NCI-H1417 treated with DMSO at 0.1 percent for 48 hours (cell line): ENCODE results near the gene ZG16B.

Experiments
- DNase-seq: peaks from one replicate; lab custom pipeline; 2025; lab: John Stamatoyannopoulos, UW

ZG16B gene

DNA sequence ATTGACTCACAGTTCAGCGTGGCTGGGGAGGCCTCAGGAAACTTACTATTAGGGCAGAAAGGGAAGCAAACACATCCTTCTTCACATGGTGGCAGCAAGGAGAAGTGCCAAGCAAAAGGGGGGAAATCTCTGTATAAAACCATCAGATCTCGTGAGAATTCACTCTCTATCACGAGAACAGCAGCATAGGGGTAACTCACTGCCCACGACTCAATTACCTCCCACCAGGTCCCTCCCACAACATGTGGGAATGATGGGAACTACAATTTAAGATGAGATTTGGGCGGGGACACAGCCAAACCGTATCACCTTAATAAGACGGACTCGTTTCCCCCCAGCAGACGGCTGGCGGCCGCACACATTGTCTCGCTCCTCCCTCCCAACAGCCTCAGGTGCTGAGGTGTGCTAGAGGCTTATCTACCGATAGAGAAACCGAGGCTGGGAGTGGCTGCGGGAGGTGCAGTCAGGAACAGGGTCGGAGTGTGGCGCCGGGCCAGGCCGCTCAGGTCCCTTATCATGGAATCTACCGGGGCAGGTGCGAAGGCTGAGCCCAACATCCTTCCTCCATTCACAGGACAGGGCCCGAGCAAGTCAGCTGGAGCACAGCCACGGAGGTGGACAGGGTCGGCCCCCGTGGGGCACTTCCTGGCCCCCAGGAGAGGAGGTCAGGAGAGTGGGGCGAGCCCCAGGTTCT, 4.9 kb upstream of the ZG16B start:
- DNase-seq: no peak

GRCh38 chr16:2825906-2826305, 4.2 kb upstream of the ZG16B start:
- DNase-seq: no peak

- no peak for DNase-seq
Observed at GRCh38 chr16:2826591-2827373, 3.3 kb upstream of the ZG16B start.

- DNase-seq: no peak
Observed at GRCh38 chr16:2827374-2827791, 2.7 kb upstream of the ZG16B start.

GRCh38 chr16:2827831-2828520, 2.1 kb upstream of the ZG16B start:
- no peak for DNase-seq

DNA sequence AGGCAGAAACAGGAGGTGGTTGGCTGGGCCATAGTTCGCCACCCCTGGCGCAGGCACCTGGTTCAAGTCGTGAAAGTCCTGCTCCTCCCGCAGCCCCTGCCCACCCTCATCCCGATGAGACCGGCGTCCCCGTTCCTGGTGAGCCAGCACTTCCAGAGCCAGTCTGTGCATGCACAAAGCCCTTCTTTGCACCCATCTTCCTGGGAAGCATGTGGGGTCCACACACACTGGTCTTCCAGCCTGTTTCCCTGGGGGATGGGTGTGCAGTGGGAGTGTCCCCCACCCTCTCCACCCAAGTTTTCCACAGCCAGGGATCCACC, 1.6 kb upstream of the ZG16B start:
- no peak for DNase-seq

- DNase-seq: no peak
Observed at GRCh38 chr16:2828876-2829430, 1.1 kb upstream of the ZG16B start.

GRCh38 chr16:2830355-2830695, 222 bp downstream of the ZG16B start:
- no peak for DNase-seq

DNA sequence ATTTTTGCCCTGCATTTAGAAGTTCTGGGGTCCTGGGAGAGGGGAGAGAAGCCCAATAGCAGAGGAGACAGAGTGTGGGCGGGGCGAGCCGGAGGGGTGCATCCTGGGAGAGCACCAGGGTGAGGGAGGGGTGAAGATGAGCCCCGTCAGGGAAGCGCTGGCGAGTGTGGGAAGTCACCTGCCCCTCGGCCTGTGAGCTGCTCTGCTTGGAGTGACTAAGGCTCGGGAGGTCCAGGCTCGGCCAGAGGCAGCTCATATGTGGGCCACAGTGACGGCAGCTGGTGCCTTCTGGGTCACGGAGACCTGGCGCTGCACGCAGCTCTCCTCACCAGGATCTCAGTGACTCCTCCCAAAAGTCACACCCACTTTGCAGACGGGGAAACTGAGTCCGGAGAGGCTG, 1.1 kb downstream of the ZG16B start:
- DNase-seq: no peak

DNA sequence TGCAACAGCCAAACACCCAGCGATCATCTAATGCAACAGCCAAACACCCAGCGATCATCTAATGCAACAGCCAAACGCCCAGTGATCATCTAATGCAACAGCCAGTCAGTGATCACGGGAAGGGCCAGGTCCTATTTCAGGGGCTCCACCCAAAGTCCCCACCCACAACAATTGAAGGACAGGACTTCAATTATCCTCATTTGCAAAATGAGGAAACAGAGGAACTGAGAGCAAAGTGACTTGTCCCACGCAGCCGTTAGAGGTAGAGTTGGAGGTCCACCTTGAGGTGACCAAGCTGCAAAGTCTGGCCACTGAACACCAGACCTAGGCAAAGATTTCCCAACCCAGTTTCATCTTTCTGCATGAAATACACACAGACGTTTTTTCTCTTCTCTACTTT, 3.7 kb downstream of the ZG16B start:
- DNase-seq: no peak

GRCh38 chr16:2834968-2835367, 4.9 kb downstream of the ZG16B start:
- no peak for DNase-seq

DNA sequence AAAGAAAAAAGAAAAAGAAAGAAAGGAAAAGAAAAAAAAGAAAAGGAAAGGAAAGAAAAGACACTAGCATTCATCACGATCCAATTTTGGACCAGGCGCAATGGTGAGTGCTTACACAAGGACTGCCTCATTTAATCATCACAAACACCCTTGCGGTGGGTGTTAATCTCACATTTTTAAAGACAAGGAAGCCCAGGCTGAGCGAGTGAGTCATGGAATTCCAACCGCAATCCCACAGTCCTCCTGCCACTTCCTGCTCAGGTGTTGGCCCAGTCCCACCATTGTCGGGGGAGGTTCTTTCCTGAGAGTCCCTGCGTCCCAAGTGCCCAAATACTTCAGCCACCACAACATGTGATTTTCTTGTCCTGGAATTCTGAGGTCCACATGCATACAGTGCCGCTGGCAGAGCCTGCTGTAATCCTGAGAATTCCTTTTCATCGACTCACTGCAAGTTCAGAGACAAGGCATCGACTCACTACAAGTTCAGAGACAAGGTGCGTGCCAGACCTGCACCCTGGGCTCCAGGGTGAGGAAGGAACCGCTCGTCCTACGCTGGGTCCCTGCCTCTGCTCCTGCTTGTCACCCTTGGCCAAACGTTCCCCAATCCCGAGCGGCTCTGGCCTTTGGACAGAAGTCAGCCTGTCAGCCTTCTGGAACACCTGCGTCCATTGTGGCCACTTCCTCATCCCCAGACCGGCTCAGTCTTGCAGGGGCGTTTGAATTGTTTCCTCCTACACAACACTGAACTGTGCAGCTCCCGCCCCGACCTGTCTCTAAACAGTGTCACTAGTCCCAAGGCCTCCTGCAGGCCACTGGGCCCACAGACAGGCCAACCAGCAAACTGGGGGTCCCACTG, 5.8 kb downstream of the ZG16B start:
- DNase-seq: no peak

DNA sequence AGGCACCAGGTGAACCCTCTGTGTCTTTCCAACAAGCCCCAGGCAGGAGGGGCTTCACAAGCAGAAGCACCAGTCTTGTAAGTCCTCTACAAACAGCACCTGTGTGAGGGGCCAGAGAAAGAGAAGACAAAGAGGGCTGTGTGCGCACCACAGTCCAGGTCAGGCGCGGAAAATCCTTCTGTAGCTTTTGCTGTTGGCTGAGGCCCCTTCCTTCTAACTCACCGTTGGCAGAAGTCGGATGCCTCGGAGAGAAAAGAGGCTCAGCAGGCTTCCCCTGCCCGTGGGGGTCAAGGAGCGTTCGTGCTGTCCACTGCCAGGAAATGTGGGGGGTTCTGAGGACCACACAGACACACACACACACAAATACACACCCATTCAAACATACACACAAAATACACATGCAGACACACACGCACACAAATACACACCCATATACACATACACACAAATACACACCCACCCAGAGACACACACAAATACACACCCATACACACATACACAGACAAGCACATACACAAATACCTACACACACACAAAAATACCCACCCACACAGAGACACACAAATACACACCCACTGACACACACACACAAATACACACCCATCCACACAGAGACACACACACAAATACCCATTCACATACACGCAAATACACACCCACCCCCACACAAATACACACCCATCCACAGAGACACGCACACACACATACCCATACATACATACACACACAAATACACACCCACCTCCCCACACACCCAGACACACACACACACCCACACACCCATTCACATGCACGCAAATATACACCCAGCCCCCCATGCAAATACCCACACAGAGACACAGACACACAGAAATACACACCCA, 6.8 kb downstream of the ZG16B start:
- DNase-seq: no peak

DNA sequence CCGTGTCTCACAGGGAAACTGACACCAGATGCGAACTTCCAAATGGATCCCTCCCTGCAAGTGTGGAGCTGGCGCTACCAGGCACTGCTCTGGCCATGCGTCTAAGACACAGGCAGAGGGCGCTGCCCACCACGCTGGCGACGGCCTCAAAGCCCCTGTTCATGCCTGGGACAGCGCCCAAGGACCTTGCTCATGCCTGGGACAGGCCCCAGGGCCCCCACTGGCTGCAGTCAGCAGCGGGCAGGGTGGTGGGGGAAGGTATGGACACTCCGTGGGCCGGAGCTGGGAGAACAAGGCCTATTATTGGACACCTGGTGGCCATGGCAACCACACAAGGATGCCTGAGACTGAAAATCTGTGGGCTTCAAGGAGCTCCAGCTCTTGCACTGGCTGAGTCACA, 8.8 kb downstream of the ZG16B start:
- no peak for DNase-seq

DNA sequence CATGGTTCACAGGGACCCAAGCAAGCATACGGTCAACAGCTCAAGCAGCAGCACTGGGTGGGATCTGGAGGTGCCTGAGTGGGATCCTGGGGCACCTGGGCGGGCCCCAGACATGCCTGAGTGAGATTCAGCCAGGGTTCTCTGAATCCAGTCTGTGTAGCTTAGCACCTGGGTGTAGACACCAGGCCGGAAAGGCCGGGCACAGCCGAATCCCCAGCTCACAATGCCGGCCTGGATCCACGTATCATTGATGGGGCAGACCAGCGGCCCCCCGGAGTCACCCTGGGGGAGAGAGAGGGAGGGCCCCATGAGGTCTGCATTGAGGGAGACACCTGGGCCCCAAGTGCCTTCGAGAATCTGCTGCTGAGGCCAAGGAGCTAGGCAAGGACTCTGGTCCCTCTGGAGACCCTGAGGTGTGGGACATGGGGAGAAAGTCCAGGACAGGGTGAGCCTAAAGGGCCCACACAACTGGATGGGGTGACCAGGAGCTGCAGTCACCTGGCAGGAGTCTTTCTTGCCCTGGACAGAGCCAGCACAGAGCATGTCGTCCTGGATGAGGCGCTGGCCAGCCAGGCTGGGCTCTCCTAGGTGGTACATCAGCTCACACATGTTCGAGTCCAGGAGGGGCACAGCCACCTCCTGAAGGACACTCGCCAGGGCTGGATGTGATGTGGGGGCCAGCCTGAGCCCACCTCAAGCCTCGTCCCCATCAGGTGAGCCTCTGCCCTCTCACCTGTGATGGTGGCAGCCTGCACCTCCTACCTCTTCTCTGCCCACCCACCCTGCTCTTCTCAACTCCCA, 9.7 kb downstream of the ZG16B start:
- DNase-seq: no peak

DNA sequence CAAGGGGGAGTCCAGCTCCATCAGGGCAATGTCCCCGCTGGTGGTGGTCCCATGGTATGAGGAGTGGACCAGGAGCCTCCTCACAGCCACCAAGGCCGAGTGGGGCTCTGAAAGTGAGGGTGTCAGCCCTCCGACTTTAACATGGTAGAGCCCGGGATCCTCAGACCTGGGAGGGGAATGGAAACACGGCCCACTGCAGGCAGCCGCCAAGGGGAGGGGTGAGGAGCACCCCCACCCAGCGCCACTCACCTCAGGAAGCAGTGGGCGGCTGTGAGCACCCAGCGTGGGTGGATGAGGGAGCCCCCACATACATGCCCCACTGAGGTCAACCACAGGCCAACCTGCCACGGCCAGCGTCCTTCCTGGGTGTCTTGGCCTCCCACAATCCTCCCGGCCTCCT, 10.8 kb downstream of the ZG16B start:
- DNase-seq: no peak

DNA sequence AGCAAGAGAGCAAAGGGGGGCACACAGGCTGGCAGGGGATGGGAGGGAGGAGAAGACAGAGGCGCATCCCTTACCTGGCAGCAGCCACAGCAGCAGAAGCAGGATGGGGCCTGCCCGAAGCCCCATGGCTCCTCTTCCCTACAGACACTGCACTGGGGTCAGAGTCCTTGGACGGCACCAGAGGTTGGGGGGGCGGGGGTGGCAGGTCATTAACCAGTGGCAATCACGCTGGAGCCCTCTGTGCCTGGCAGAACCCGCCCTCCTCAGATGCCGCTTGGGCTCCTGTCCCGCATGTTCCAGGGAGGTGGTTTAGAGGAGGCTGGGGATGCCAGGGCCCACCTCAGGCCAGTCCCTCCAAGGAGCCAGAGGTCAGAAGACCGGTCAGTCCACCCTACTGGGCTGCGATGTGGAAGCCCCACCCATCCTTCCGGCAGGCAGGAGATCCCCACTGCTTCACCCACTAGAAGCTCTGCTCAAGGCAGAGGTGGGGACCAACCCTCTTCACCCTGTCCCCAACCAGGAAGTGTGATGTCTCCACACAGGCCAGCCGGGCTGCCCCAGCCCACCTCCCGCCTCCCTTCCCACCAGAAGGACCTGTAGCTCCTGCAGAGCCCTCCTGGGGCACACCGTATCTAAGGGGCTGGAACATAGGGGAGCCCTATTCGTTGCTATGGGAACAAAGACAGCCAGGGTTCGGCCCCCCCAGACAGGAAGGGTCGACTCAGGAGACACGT, 11.7 kb downstream of the ZG16B start:
- DNase-seq: no peak

GRCh38 chr16:2842340-2843000, 12.4 kb downstream of the ZG16B start:
- DNase-seq: no peak

GRCh38 chr16:2843526-2843925, 13.4 kb downstream of the ZG16B start:
- no peak for DNase-seq
